Left lung (tissue), 10 donors: ENCODE results near the gene RAB3B. TPM values are rescaled to one million over a fixed set of nuclear protein-coding genes. Genes with fewer than 3 reads are reported as not detected.
"Not testable (repeated sequence)": the region's sequence is repeated elsewhere in the genome, so short reads cannot be mapped to it uniquely, and the experiment has no call there.

Experiments
- ATAC-seq: fragments of 200-7000 bp; cut with Tn5 transposase; one replicate; pipeline ENCODE4 v1.9.1; 2020; ENCODE audit warnings: moderate library complexity
- DNase-seq, 4 donors: peaks; one replicate each; pipeline ENCODE4 v3.0.0-alpha.2; 2013 to 2020
- H3K27ac ChIP-seq, 2 donors: fragments of 200-600 bp; sonication (generic) in 1 of 2; one replicate each; pipeline versions ENCODE4 v1.5.0 to v1.8.0; 2020 to 2021
- H3K27me3 ChIP-seq, 2 donors: fragments of 200-600 bp; sonication (generic) in 1 of 2; one replicate each; pipeline versions ENCODE4 v1.5.0 to v1.8.0; 2020 to 2021
- H3K36me3 ChIP-seq, 2 donors: fragments of 200-600 bp; sonication (generic) in 1 of 2; one replicate each; pipeline versions ENCODE4 v1.5.0 to v1.8.0; 2020 to 2021
- H3K4me1 ChIP-seq, 2 donors: fragments of 200-600 bp; one replicate each; pipeline ENCODE4 v1.8.0; 2021
- H3K4me3 ChIP-seq, 2 donors: fragments of 200-600 bp; sonication (generic) in 1 of 2; one replicate each; pipeline versions ENCODE4 v1.5.0 to v1.8.0; 2020 to 2021; ENCODE audit warnings: mild to moderate bottlenecking in 1 of 2
- H3K9me3 ChIP-seq, 2 donors: fragments of 200-600 bp; sonication (generic) in 1 of 2; one replicate each; pipeline versions ENCODE4 v1.5.0 to v1.8.0; 2020 to 2021
- CTCF ChIP-seq, 2 donors: fragments of 200-600 bp; sonication (generic) in 1 of 2; IDR thresholded peaks; one replicate each; pipeline versions ENCODE4 v1.5.0 to v1.8.0; 2021; ENCODE audit warnings: antibody characterized with exemption in 2 of 2
- intact Hi-C, 2 donors: fragments of 100-400 bp; cut with DNase I; formaldehyde crosslinking; loops; one replicate each; pipeline versions ENCODE4 v1.11.2 to v1.14.2; 2022
- polyA plus RNA-seq, 6 donors: library from polyadenylated mRNA; unstranded; fragments of 120-200 nt; gene quantifications; one replicate each; pipeline ENCODE4 v1.2.1, GENCODE V29; 2013; ENCODE audit not compliant: insufficient read length in 6 of 6
- total RNA-seq, 2 donors: library from RNA; stranded (reverse); fragmentation: NEBNext Ultra II Directional; extraction: Animal tissue kit (Norgen Biotek cat#: 25700); gene quantifications; one replicate each; pipeline ENCODE4 v1.2.1, GENCODE V29; 2021
- donor health status: DM: no; HTN: yes; CAD: no.
- donor health status: DM: no; HTN: no; CAD: no.

Gene RAB3B
- total and polyA plus RNA-seq, 8 donors, result 0.05 to 0.63 (median 0.39) TPM

- intact Hi-C loops, result no loop called here
- Histone ChIP-seq H3K4me3 (peak within 1 kb of the TSS; percentile 75 to 92), H3K27ac (peak within 1 kb of the TSS; percentile 87 to 93), H3K4me1 (peaks cover 14 to 40% of the 10 kb centered on the region in 2 donors), H3K9me3 (no peaks in the 10 kb centered on the region), H3K36me3 (peaks cover 0 to 14% of the 10 kb centered on the region in 2 donors), H3K27me3 (no peaks in the 10 kb centered on the region)
- TF ChIP-seq CTCF (IDR thresholded peaks at IDR 0.05), result no peak
- peak; percentile 88 for ATAC-seq
- DNase-seq, result peak; percentile 88 to 95 (median 92)
These were observed 42.9 kb upstream of the RAB3B start, which contains the start of gene KTI12 for GRCh38 chr1:52033190-52034049. Gene KTI12, minus strand, starts transcription at chr1:52033810. Its CDS starts 49 bp downstream, at chr1:52033761.

GRCh38 chr1:52032785-52033131 lies 42.3 kb upstream of the RAB3B start:
- Histone ChIP-seq H3K9me3 (no peaks in the 10 kb centered on the region), H3K4me3 (peak overlapping the region; percentile 75 to 92), H3K27ac (peak overlapping the region; percentile 87 to 93), H3K4me1 (peaks cover 14 to 45% of the 10 kb centered on the region in 2 donors), H3K36me3 (peaks cover 0 to 14% of the 10 kb centered on the region in 2 donors), H3K27me3 (no peaks in the 10 kb centered on the region)
- ATAC-seq, result peak; percentile 71
- TF ChIP-seq CTCF (IDR thresholded peaks at IDR 0.05), result no peak
- intact Hi-C loops, result no loop called here
- DNase-seq, result peak in 2 of 4 donors; percentile 60 to 78

- H3K36me3 ChIP-seq, result peaks cover 0 to 10% of the 10 kb centered on the region in 2 donors
- TF ChIP-seq CTCF (IDR thresholded peaks at IDR 0.05), result no peak
- DNase-seq (no peak), ATAC-seq (no peak)
- H3K4me3 ChIP-seq, result peak overlapping the region; percentile 75 to 92
- no peaks in the 10 kb centered on the region for H3K9me3 ChIP-seq
- intact Hi-C loops, result no loop called here
- peaks cover 14 to 45% of the 10 kb centered on the region in 2 donors for H3K4me1 ChIP-seq
- H3K27me3 ChIP-seq, result no peaks in the 10 kb centered on the region
- peak overlapping the region in 1 of 2 donors; percentile 93 for H3K27ac ChIP-seq
These were observed 41.8 kb upstream of the RAB3B start for GRCh38 chr1:52032124-52032784.

- Histone ChIP-seq H3K4me1 (peaks cover 14 to 43% of the 10 kb centered on the region in 2 donors), H3K36me3 (peaks cover 5 to 43% of the 10 kb centered on the region in 2 donors)
- H3K4me3 ChIP-seq, intact Hi-C loops, ATAC-seq, H3K27ac ChIP-seq, H3K27me3 ChIP-seq, H3K9me3 ChIP-seq, DNase-seq: not testable (repeated sequence)
These were observed 38.3 kb upstream of the RAB3B start for GRCh38 chr1:52028839-52029238.

GRCh38 chr1:52028328-52028727 lies 37.8 kb upstream of the RAB3B start:
- Histone ChIP-seq H3K36me3 (peaks cover 6 to 48% of the 10 kb centered on the region in 2 donors), H3K4me1 (peaks cover 14 to 40% of the 10 kb centered on the region in 2 donors), H3K4me3 (no peak overlapping the region), H3K9me3 (no peaks in the 10 kb centered on the region), H3K27ac (no peak overlapping the region), H3K27me3 (no peaks in the 10 kb centered on the region)
- ATAC-seq (no peak), DNase-seq (no peak)
- intact Hi-C loops, result no loop called here
- TF ChIP-seq CTCF (IDR thresholded peaks at IDR 0.05), result no peak
